Sigmoid colon (tissue), 7 donors: ENCODE results near the gene PDPK1. TPM values are rescaled to one million over a fixed set of nuclear protein-coding genes. Genes with fewer than 3 reads are reported as not detected.
"Not testable (repeated sequence)": the region's sequence is repeated elsewhere in the genome, so short reads cannot be mapped to it uniquely, and the experiment has no call there.

Source experiments
- DNase-seq: peaks from one replicate; pipeline ENCODE4 v3.0.0-alpha.2; 2019
- H3K27ac ChIP-seq, 4 donors: fragments of 200-600 bp; sonication (generic); one replicate each; pipeline ENCODE4 v1.5.1; 2016 to 2019; ENCODE audit warnings: mild to moderate bottlenecking in 1 of 4
- H3K27me3 ChIP-seq, 3 donors: fragments of 200-600 bp; sonication (generic); one replicate each; pipeline ENCODE4 v1.5.1; 2019; ENCODE audit warnings: mild to moderate bottlenecking in 1 of 3
- H3K36me3 ChIP-seq, 4 donors: fragments of 200-600 bp; sonication (generic); one replicate each; pipeline ENCODE4 v1.5.1; 2016 to 2019
- H3K4me1 ChIP-seq, 4 donors: fragments of 200-600 bp; sonication (generic); one replicate each; pipeline ENCODE4 v1.5.1; 2017 to 2019
- H3K4me3 ChIP-seq, 4 donors: fragments of 200-600 bp; sonication (generic); one replicate each; pipeline ENCODE4 v1.5.1; 2017 to 2019; ENCODE audit warnings: mild to moderate bottlenecking in 2 of 4, moderate library complexity in 1 of 4
- H3K9me3 ChIP-seq, 4 donors: fragments of 200-600 bp in 3 of 4; sonication (generic) in 3 of 4; one replicate each; pipeline versions ENCODE4 v1.5.1 to v1.6.1; 2013 to 2019
- CTCF ChIP-seq, 4 experiments: fragments of 450-650 bp in 3 of 4; fragments of 200-600 bp in 1 of 4; IDR thresholded peaks; one replicate each; pipeline ENCODE4 v1.5.1; 2016 to 2019; ENCODE audit warnings: antibody characterized with exemption in 4 of 4, mild to moderate bottlenecking in 3 of 4, moderate library complexity in 2 of 4
- EP300 ChIP-seq, 4 donors: sonication (generic); formaldehyde crosslinking; IDR thresholded peaks; one replicate each; pipeline ENCODE4 v1.6.1; 2017; ENCODE audit warnings: antibody characterized with exemption in 4 of 4
- POLR2A ChIP-seq, 2 donors: fragments of 450-650 bp; IDR thresholded peaks; one replicate each; pipeline ENCODE4 v1.6.1; 2016; ENCODE audit warnings: antibody characterized with exemption in 2 of 2, mild to moderate bottlenecking in 2 of 2, moderate library complexity in 2 of 2
- POLR2AphosphoS5 ChIP-seq, 4 donors: sonication (generic); formaldehyde crosslinking; IDR thresholded peaks; one replicate each; pipeline ENCODE4 v1.6.1; 2017; ENCODE audit warnings: antibody characterized with exemption in 4 of 4
- WGBS, 2 donors: extraction: QIAGEN DNeasy Blood & Tissue Kit; methylation state at CpG; one replicate each; pipeline ENCODE4 v1.1.7; 2013; 5-methylcytosine and 5-hydroxymethylcytosine counted together
- intact Hi-C: fragments of 100-400 bp; cut with DNase I; formaldehyde crosslinking; loops from one replicate; pipeline ENCODE4 v1.15.1; 2023
- polyA plus RNA-seq, 3 donors: library from polyadenylated mRNA; stranded (reverse); fragments of 200-250 nt; gene quantifications; one replicate each; pipeline ENCODE4 v1.2.3, GENCODE V29; 2013
- total RNA-seq, 4 donors: library from RNA; depleted of rRNA; stranded (reverse); fragments of >200 nt; gene quantifications; one replicate each; pipeline ENCODE4 v1.1.0, GENCODE V29; 2016
- donor health status: healthy with polysubstance abuse.
- donor health status: Bipolar disorder and iron deficiency.
- donor health status: healthy.

The PDPK1 gene
- total and polyA plus RNA-seq, 7 donors, result 22.7 to 32.2 (median 31.0) TPM

DNA sequence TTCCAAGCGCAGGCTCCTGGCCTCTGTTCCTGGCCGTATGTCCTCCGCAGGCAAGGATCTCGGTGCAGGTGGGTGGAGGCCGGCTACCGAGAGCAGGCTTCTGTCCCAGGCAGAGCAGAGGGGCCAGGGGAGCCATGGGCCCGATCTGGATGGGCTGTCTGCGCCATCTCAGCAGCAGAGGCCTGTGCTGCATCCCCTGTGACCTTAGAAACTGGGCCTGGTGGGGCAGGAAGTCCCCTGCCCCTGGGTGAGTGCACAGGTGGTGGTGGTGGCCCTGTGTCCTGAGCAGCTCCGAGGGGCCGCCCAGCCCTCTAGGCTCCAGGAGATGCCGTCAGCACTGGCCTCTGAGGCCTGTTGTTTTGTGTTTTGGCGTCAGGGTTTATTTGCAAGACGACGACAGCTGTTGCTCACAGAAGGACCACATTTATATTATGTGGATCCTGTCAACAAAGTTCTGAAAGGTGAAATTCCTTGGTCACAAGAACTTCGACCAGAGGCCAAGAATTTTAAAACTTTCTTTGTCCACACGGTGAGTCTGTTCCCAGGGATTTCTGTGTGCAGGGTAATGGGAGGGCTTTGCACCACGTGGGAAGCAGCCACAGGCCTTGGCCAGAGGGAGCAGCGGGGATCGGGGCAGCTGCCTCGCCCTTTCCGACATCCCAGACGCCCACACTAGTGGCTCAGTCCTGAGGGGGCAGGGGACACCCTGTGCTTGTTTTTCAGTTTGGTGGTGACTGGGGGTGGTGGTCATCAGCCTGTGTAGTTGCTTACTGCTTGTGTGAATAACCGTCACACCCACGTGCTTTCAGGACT is 59.1 kb downstream of the PDPK1 start:
- intact Hi-C loops, result no loop called here
- H3K36me3 ChIP-seq, result peaks cover 21 to 41% (median 28%) of the 10 kb centered on the region in 4 donors

DNA sequence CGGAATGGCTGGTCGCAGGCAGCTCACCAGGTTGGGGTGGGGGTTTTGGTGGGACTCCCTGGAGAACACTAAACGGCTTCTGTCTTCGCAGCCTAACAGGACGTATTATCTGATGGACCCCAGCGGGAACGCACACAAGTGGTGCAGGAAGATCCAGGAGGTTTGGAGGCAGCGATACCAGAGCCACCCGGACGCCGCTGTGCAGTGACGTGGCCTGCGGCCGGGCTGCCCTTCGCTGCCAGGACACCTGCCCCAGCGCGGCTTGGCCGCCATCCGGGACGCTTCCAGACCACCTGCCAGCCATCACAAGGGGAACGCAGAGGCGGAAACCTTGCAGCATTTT is 59.7 kb downstream of the PDPK1 start:
- no peak overlapping the region for H3K4me3 ChIP-seq
- WGBS, 2 donors, result 95 to 97% methylated on average over 22 of the region's 22 CpGs
- intact Hi-C loops, result no loop called here
- H3K27ac ChIP-seq, result no peak overlapping the region
- no peaks in the 10 kb centered on the region for H3K9me3 ChIP-seq
- peak; percentile 60 for DNase-seq
- no peaks in the 10 kb centered on the region for H3K27me3 ChIP-seq
- peaks cover 0 to 15% (median 13%) of the 10 kb centered on the region in 4 donors for H3K4me1 ChIP-seq
- peaks cover 21 to 41% (median 28%) of the 10 kb centered on the region in 4 donors for H3K36me3 ChIP-seq
- TF ChIP-seq EP300 (IDR thresholded peaks at IDR 0.05) (no peak), POLR2A (IDR thresholded peaks at IDR 0.05) (no peak), CTCF (IDR thresholded peaks at IDR 0.05) (no peak), POLR2AphosphoS5 (IDR thresholded peaks at IDR 0.05) (no peak)

More for the DNA sequence above, 59.1 kb downstream of the PDPK1 start:
- H3K4me3 ChIP-seq, result no peak overlapping the region
- H3K27ac ChIP-seq, result no peak overlapping the region
- H3K4me1 ChIP-seq, result peaks cover 0 to 15% (median 13%) of the 10 kb centered on the region in 4 donors
- H3K27me3 ChIP-seq, result no peaks in the 10 kb centered on the region
- WGBS, 2 donors, result 90 to 93% methylated on average over 24 of the region's 24 CpGs
- no peak for TF ChIP-seq POLR2AphosphoS5 (IDR thresholded peaks at IDR 0.05)
- no peak for TF ChIP-seq CTCF (IDR thresholded peaks at IDR 0.05)
- no peak for TF ChIP-seq POLR2A (IDR thresholded peaks at IDR 0.05)
- no peak for DNase-seq
- H3K9me3 ChIP-seq, result no peaks in the 10 kb centered on the region

DNA sequence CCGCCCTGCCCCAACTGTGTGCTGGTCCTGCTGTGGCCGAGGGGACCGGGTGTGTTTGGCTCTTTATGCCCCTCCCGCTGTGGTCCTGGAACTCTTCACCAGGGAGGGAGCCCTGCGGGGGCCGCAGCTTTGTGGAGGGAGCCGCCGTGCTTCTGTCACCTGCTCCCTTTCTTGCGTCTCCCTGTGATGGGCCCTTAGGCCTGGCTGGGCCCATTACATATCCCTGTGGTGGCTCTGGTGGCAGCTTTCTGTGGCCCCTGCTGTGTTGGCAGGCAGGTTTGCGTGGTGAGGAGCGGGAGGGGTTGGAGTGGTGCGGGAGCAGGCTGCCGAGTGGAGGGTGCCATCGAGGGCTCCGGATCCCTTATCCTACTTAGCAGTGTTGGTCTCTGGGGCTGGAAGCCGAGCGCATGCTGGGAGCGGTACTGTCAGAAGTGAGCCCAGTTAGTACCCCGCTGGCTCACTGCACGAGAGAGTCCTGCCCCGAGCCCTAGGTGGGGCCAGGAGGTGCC is 60.4 kb downstream of the PDPK1 start:
- H3K9me3 ChIP-seq, result no peaks in the 10 kb centered on the region
- no peak for TF ChIP-seq EP300 (IDR thresholded peaks at IDR 0.05)
- no peak for TF ChIP-seq CTCF (IDR thresholded peaks at IDR 0.05)
- no peak for TF ChIP-seq POLR2AphosphoS5 (IDR thresholded peaks at IDR 0.05)
- no peak for TF ChIP-seq POLR2A (IDR thresholded peaks at IDR 0.05)
- H3K27me3 ChIP-seq, result no peaks in the 10 kb centered on the region
- peaks cover 0 to 14% (median 11%) of the 10 kb centered on the region in 4 donors for H3K4me1 ChIP-seq
- intact Hi-C loops, result no loop called here
- H3K4me3 ChIP-seq, result no peak overlapping the region
- 95 to 97% methylated on average over 21 of the region's 21 CpGs for WGBS, 2 donors
- peaks cover 21 to 41% (median 28%) of the 10 kb centered on the region in 4 donors for H3K36me3 ChIP-seq
- peak; percentile 63 for DNase-seq
- no peak overlapping the region for H3K27ac ChIP-seq

DNA sequence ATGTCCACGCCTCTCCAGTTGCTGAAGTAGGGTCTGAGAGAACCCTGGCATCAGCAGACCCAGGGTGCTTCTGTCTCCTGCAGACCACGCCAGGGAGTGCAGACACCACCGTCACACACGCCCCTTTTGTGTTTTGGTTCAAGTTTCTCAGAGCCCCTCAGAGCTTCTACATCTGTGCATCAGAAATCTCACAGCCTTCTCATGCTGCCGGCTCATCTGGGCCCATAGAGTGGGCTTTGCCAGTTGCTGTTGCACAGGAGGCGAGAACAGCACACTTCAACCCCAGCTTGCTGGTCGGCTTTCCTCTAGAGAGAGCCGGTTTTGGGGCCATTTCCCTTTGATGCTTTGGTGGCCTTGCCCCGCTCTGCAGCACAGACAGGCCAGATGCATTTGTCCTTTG is 60.9 kb downstream of the PDPK1 start:
- Histone ChIP-seq H3K36me3 (peaks cover 21 to 41% (median 25%) of the 10 kb centered on the region in 4 donors), H3K27me3 (no peaks in the 10 kb centered on the region), H3K4me3 (no peak overlapping the region), H3K4me1 (peaks cover 0 to 12% (median 5%) of the 10 kb centered on the region in 4 donors), H3K27ac (no peak overlapping the region), H3K9me3 (no peaks in the 10 kb centered on the region)
- 94 to 96% methylated on average over 9 of the region's 9 CpGs for WGBS, 2 donors
- no peak for DNase-seq
- TF ChIP-seq POLR2AphosphoS5 (IDR thresholded peaks at IDR 0.05) (no peak), CTCF (IDR thresholded peaks at IDR 0.05) (no peak), POLR2A (IDR thresholded peaks at IDR 0.05) (no peak)
- intact Hi-C loops, result no loop called here

DNA sequence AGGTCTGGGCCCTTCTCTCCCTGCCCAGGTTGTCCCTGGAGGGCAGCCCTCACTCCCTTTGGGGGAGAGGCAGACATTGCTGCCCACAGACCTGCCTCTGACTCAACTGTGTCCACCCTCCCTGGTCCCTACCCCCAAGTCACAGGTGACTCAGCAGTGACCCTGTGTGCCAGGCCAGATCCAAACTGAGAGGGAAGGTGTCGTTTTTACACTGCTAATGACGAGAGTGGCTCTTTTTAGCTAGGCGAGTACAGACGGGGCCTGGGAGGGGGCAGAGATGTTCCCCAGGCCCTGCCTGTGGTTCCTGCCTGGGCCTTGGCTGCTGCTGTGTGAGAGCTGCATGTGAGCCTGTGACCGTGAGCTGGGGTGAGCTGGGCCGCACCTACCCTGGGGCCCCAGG is 61.3 kb downstream of the PDPK1 start:
- DNase-seq, intact Hi-C loops, H3K27ac ChIP-seq: not testable (repeated sequence)

DNA sequence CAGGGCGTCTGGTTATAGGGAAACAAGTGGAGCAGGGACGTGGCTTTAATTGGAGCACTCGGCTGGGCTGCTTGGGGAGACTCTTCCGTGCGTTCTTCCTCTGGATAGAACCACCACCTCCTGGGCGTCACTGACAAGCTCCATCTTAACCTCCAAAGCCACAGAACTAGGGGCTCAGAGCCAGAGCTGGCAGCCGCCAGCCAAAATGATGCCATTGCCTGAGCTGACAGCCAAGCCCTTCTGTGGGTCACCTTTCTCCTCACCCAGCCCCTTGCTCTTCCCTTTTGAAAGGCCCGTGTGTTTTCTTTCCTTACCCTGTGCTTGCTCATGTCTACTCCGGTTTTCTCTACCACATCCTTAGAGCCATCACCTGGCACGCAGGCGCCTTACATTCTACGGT is 62.0 kb downstream of the PDPK1 start:
- Histone ChIP-seq H3K4me1 (peaks cover 0 to 13% (median 7%) of the 10 kb centered on the region in 4 donors), H3K36me3 (peaks cover 19 to 41% (median 24%) of the 10 kb centered on the region in 4 donors)
- H3K27me3 ChIP-seq, DNase-seq, H3K4me3 ChIP-seq, H3K9me3 ChIP-seq, intact Hi-C loops, H3K27ac ChIP-seq: not testable (repeated sequence)
- WGBS, 2 donors, result 89 to 93% methylated on average over 9 of the region's 12 CpGs

More for the DNA sequence above, 61.3 kb downstream of the PDPK1 start:
- 92 to 97% methylated on average over 4 of the region's 6 CpGs for WGBS, 2 donors
- H3K27me3 ChIP-seq, H3K9me3 ChIP-seq, H3K4me3 ChIP-seq: not testable (repeated sequence)
- H3K36me3 ChIP-seq, result peaks cover 19 to 41% (median 24%) of the 10 kb centered on the region in 4 donors
- H3K4me1 ChIP-seq, result peaks cover 0 to 12% (median 6%) of the 10 kb centered on the region in 4 donors

GRCh38 chr16:2601301-2602025 is 63.6 kb downstream of the PDPK1 start:
- 72 to 84% methylated on average over 11 of the region's 12 CpGs for WGBS, 2 donors
- intact Hi-C loops, H3K4me3 ChIP-seq, DNase-seq, H3K9me3 ChIP-seq, H3K27ac ChIP-seq, H3K27me3 ChIP-seq: not testable (repeated sequence)
- Histone ChIP-seq H3K36me3 (peaks cover 19 to 28% (median 22%) of the 10 kb centered on the region in 4 donors), H3K4me1 (peaks cover 0 to 17% (median 7%) of the 10 kb centered on the region in 4 donors)
